GM19468 (cell line): ENCODE results near the gene CCRL2.
"Not testable (repeated sequence)": the region's sequence is repeated elsewhere in the genome, so short reads cannot be mapped to it uniquely, and the experiment has no call there.

Experiments used
- ATAC-seq: cut with Tn5 transposase; IDR thresholded peaks from one replicate; pipeline ENCODE4 v1.9.1; 2021; ENCODE audit warnings: mild to moderate bottlenecking, moderate library complexity, moderate number of reproducible peaks; ENCODE audit not compliant: unreplicated experiment; ENCODE audit errors: extremely low read depth

CCRL2 gene

GRCh38 chr3:46375814-46376213 is 31.2 kb upstream of the CCRL2 start:
- ATAC-seq, result no peak

GRCh38 chr3:46378426-46378942 is 28.6 kb upstream of the CCRL2 start:
- ATAC-seq, result no peak

- no peak for ATAC-seq
Observed at GRCh38 chr3:46380471-46381221, 26.4 kb upstream of the CCRL2 start.

- no peak for ATAC-seq
Observed at GRCh38 chr3:46381625-46382024, 25.4 kb upstream of the CCRL2 start.

GRCh38 chr3:46383211-46383950 is 23.7 kb upstream of the CCRL2 start:
- no peak for ATAC-seq

GRCh38 chr3:46383951-46384330 is 23.1 kb upstream of the CCRL2 start:
- ATAC-seq, result no peak

- ATAC-seq, result no peak
Observed at GRCh38 chr3:46386205-46386604, 20.9 kb upstream of the CCRL2 start.

- ATAC-seq, result not testable (repeated sequence)
Observed at GRCh38 chr3:46388847-46389246, 18.2 kb upstream of the CCRL2 start.

GRCh38 chr3:46389306-46389705 is 17.8 kb upstream of the CCRL2 start:
- no peak for ATAC-seq

GRCh38 chr3:46391526-46391925 is 15.5 kb upstream of the CCRL2 start:
- ATAC-seq, result not testable (repeated sequence)

- no peak for ATAC-seq
Observed at GRCh38 chr3:46393011-46393410, 14.0 kb upstream of the CCRL2 start.

- ATAC-seq, result no peak
Observed at GRCh38 chr3:46393554-46394434, 13.3 kb upstream of the CCRL2 start.

GRCh38 chr3:46395210-46395661 is 11.8 kb upstream of the CCRL2 start:
- no peak for ATAC-seq

GRCh38 chr3:46395766-46396530 is 11.1 kb upstream of the CCRL2 start:
- ATAC-seq, result no peak

GRCh38 chr3:46397111-46397510 is 9.9 kb upstream of the CCRL2 start:
- no peak for ATAC-seq

GRCh38 chr3:46398186-46398955 is 8.7 kb upstream of the CCRL2 start:
- ATAC-seq, result no peak

- no peak for ATAC-seq
Observed at GRCh38 chr3:46399098-46399497, 8.0 kb upstream of the CCRL2 start.

- no peak for ATAC-seq
Observed at GRCh38 chr3:46399557-46399956, 7.5 kb upstream of the CCRL2 start.
